Prostate gland (tissue), 2 donors: ENCODE results near the gene SASH1.

ENCODE experiments used
- POLR2A ChIP-seq: fragments of 450-650 bp; IDR thresholded peaks from one replicate; pipeline ENCODE4 v1.6.1; 2016; ENCODE audit warnings: antibody characterized with exemption, mild to moderate bottlenecking
- POLR2AphosphoS5 ChIP-seq: sonication (generic); formaldehyde crosslinking; IDR thresholded peaks from one replicate; pipeline ENCODE4 v1.6.1; 2017; ENCODE audit warnings: antibody characterized with exemption
- TF ChIP-seq, protein P1 (sequence below), 4 experiments: fragments of 200-600 bp in 2 of 4; fragments of 450-650 bp in 2 of 4; sonication (generic) in 2 of 4; IDR thresholded peaks; 1 replicate in 3 of 4; 2 replicates in 1 of 4; pipeline ENCODE4 v1.5.1; 2016 to 2019; ENCODE audit warnings: antibody characterized with exemption in 4 of 4, mild to moderate bottlenecking in 2 of 4, moderate library complexity in 2 of 4

DNA sequence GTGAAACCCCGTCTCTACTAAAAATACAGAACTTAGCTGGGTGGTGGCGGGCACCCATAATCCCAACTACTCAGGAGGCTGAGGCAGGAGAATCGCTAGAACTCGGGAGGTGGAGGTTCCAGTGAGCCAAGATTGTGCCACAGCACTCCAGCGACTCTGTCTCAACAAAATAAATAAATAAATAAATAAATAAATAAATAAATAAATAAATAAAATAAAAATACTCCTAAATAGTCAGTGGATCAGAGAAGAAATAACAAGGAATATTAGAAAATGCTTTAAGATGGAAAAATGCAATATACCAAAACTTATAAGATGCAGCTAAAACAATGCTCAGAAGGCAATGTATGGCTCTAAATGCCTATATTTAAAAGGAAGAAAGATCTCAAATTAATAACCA is 39.0 kb upstream of the SASH1 start:
- TF ChIP-seq, protein P1, sequence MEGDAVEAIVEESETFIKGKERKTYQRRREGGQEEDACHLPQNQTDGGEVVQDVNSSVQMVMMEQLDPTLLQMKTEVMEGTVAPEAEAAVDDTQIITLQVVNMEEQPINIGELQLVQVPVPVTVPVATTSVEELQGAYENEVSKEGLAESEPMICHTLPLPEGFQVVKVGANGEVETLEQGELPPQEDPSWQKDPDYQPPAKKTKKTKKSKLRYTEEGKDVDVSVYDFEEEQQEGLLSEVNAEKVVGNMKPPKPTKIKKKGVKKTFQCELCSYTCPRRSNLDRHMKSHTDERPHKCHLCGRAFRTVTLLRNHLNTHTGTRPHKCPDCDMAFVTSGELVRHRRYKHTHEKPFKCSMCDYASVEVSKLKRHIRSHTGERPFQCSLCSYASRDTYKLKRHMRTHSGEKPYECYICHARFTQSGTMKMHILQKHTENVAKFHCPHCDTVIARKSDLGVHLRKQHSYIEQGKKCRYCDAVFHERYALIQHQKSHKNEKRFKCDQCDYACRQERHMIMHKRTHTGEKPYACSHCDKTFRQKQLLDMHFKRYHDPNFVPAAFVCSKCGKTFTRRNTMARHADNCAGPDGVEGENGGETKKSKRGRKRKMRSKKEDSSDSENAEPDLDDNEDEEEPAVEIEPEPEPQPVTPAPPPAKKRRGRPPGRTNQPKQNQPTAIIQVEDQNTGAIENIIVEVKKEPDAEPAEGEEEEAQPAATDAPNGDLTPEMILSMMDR (IDR thresholded peaks at IDR 0.05) = no peak
- TF ChIP-seq POLR2A = no peak
- TF ChIP-seq POLR2AphosphoS5 = no peak
